Fibroblast of villous mesenchyme (primary cell): ENCODE data around the gene NGDN. TPM values are rescaled to one million over a fixed set of nuclear protein-coding genes. Genes with fewer than 3 reads are reported as not detected.

Experiments used
- DNase-seq: peaks from one replicate; pipeline ENCODE4 v3.0.0-alpha.2; 2010; ENCODE audit warnings: low read depth
- H3K4me3 ChIP-seq: 2 replicates; pipeline ENCODE4 v1.5.1; 2011; ENCODE audit warnings: low read depth, mild to moderate bottlenecking, low read length
- total RNA-seq: library from RNA; depleted of rRNA; stranded (reverse); fragments of >200 nt; gene quantifications from 2 replicates; pipeline ENCODE4 v1.2.3, GENCODE V29; 2012
- TF ChIP-seq, protein P1 (sequence below): IDR thresholded peaks from 2 replicates; pipeline ENCODE4 v1.5.1; 2012; ENCODE audit warnings: low read depth, mild to moderate bottlenecking, low read length; ENCODE audit not compliant: insufficient read depth

Gene NGDN
- total RNA-seq, 1 donor = 41.9 TPM

DNA sequence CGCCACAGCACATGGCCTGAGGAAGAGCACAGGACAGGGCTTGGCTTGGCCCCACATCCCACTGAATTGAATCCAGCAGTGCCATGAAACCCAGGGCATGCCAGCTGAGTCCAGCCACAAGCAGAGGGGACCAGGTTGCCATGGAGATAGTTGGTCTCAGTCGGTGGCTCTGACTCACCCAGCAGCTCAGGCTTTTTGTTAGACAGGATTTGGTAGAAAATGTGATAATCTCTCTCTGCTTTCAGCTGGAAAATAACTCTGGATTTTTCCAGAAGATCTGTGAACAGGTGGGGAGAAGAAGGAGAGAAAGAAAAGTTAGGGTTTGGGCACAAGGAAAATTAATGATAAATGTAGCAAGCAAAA, 38.8 kb upstream of the NGDN start:
- H3K4me3 ChIP-seq = no peak overlapping the region
- DNase-seq = no peak
- TF ChIP-seq, protein P1, sequence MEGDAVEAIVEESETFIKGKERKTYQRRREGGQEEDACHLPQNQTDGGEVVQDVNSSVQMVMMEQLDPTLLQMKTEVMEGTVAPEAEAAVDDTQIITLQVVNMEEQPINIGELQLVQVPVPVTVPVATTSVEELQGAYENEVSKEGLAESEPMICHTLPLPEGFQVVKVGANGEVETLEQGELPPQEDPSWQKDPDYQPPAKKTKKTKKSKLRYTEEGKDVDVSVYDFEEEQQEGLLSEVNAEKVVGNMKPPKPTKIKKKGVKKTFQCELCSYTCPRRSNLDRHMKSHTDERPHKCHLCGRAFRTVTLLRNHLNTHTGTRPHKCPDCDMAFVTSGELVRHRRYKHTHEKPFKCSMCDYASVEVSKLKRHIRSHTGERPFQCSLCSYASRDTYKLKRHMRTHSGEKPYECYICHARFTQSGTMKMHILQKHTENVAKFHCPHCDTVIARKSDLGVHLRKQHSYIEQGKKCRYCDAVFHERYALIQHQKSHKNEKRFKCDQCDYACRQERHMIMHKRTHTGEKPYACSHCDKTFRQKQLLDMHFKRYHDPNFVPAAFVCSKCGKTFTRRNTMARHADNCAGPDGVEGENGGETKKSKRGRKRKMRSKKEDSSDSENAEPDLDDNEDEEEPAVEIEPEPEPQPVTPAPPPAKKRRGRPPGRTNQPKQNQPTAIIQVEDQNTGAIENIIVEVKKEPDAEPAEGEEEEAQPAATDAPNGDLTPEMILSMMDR = no peak

DNA sequence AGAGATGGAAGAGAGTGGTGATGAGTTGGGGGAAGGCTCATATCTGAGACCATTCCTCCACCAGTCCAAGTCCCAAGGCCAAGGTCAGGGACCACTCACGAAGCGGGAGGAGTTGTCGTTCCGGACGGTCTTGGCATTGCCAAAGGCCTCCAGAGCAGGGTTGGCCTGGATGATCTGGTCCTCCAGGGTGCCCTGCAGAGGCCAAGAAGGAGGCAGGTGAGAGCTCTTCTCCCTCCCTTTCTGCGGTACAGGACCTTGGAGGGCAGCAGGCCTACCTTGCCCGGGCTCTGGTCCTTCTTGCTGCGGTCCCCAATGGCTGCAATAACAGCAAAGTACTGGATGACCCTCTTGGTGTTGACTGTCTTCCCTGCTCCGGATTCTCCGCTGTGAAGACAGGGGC, 38.0 kb upstream of the NGDN start:
- TF ChIP-seq, protein P1 = no peak
- no peak overlapping the region for H3K4me3 ChIP-seq
- no peak for DNase-seq

- TF ChIP-seq, protein P1 = no peak
- no peak overlapping the region for H3K4me3 ChIP-seq
- DNase-seq = no peak
Observed at GRCh38 chr14:23432102-23432925, 37.2 kb upstream of the NGDN start.

DNA sequence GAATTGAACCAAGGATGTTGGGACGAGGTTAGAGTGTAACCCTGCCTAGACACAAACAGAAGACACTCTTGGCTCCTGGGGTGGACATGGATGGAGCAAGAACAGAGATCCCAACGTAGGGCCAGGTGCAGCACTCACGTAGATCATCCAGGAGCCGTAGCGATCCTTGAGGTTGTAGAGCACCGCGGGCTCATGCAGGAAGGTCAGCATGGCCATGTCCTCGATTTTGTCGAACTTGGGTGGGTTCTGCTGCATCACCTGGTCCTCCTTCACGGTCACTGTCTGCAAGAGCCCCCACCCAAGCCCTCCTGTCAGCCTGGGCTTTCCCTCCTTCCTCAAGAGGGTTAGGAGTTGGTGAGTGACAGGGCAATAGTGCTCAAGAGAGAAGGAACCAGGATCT, 36.6 kb upstream of the NGDN start:
- no peak for DNase-seq
- no peak overlapping the region for H3K4me3 ChIP-seq
- TF ChIP-seq, protein P1 = no peak

GRCh38 chr14:23433457-23433856, 36.0 kb upstream of the NGDN start:
- DNase-seq = no peak
- H3K4me3 ChIP-seq = no peak overlapping the region
- TF ChIP-seq, protein P1 = no peak

GRCh38 chr14:23434488-23435222, 34.8 kb upstream of the NGDN start:
- H3K4me3 ChIP-seq = no peak overlapping the region
- DNase-seq = no peak

More at GRCh38 chr14:23434488-23435222, 34.8 kb upstream of the NGDN start:
- TF ChIP-seq, protein P1 = no peak
